Stimulated activated CD4-positive, alpha-beta T cell treated with anti-CD3 and anti-CD28 coated beads, Interleukin-1b, Interleukin-23, amount 100 ng/mL, for 4 hours (primary cell): Measurements from ENCODE around the gene SOST.
A peak's percentile ranks its signal among the peaks of the same experiment; 100 is the strongest.

Experiments
- DNase-seq, 2 donors: peaks; one replicate each; pipeline ENCODE4 v3.0.0-alpha.2; 2020; ENCODE audit warnings: low read depth in 2 of 2

Gene SOST

DNA sequence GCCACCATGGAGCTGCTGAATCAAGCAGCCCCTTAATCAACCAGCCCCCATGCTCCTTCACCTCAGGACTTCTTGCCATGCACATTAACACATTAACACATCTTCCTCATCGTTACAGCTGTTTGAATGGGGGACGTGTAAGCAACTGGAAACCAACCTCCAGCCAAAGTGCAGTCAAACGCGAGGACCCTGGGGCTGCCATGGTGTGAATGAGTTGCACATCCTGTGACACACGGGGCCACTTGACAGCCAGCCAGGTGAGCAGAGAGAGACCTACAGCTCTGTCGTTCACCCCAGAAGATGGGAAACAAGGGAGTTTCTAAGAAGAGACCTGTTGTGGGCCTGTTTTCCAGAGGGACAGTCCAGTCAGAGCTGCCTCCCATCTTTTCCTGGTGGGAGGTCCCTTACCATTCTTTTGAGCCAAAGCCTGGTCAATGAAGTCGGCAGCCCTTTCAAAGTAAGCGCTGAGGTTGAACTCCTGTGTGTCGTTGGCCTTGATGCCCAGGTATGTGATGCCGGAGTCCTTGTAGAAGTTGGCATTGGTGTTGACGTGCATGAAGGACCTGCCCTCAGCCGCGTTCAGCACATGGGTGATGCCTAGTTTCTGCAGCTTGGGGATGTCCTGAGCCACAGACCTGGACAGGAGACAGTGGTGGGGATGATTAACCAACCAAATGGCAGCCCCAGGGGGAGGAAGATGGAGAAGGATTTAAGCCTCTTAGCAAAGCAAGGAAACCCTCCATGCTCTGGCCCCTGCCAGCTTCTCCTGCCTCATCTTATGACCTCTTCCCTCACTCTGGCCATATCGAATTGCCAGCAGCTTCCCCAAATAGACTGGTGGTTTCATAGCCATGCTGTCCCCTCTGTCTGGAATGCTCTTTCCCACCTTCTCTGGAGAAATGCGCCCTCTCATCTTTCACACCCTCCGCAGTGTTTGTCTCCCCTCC, 16.0 kb upstream of the SOST start:
- no peak for DNase-seq

DNA sequence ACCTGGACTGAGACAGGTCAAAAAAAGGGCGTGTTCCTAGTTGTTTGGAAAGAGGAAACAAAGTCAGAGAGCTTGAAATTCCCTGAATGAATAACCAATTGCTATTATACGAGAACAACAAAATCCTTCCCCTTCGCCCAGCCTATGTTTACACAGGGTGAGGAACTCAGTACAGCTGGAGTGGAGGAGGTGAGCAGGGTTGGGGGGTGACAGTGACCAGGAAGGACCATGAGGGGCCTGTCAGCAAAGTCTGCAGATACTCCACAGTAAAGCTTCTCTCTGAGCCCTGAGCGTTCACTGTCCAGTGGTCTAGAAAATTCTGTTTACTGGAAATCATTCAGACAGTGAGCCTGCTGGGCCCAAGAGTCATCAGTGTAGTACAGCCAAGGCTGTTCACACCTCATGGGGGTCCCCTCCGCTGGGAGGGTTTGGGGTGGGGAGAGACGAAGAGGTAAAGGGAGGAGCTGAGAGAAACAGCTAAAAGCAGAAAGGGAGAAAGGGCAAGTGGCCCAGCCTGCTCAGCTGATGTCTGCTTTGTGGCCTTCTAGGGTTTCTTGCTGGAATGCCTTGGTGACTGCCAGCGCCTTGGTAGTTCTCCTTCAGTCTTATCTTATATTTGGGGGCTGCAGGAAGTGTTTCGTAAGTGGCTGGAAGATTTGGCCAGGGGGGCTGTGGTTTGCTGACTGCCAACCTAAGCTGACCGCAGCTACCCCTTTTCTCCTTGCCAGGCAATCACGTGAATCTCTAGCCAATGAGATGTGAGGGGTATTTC, 14.5 kb upstream of the SOST start:
- no peak for DNase-seq

DNA sequence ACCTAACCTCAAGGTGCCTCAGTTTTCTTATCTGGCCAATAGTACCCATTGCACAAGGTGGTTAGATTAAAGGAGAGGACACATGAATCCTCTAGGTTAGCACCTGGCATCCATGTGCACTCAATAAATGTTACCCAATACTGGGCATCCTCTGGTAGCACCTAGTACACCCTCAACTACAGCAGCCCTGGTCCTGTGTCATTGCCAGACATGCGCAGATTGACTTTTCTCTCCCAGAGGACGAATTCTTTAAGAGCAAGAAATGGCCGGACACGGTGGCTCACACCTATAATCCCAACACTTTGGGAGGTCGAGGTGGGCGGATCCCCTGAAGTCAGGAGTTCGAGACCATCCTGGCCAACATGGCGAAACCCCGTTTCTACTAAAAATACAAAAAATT, 12.9 kb upstream of the SOST start:
- DNase-seq, result no peak

GRCh38 chr17:43770957-43771356, 12.4 kb upstream of the SOST start:
- no peak for DNase-seq

DNA sequence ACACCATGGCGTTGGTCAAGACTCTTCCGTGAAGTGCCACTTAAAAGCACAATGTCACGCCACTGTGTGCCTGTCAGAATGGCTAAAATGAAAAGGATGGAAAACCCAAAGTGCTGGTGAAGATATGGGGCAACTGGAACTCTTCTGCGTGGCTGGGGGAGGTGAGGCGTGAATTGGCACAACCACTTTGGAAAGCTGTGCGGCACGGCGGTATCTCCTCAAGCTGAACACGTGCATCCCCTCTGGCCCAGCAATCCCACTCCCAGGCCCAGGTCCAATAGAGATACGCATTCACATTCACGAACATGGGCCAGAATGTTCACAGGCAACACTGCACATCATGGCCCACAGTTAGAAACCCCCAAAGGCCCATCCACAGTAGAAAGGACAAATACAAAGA, 11.3 kb upstream of the SOST start:
- no peak for DNase-seq

DNA sequence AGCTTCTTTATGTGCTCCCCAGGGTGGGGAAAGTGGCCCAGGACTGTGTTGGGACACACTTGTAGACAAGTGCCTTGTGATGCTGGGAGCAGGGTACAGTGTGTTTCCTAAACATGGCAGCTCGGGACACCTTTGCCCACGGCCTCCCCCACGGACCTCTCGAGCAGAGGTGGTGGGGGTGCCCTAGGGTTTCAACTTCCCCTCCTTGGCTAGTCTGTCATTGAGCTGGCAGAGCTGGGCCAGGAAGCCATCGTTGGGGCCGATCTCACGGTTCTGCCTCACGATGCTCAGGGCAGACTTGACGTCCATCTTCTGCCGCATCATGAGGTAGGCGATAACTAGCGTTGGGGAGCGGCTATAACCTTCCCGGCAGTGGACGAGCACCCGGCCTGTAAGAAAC, 10.8 kb upstream of the SOST start:
- no peak for DNase-seq

- DNase-seq, result no peak
Observed at GRCh38 chr17:43768943-43769342, 10.4 kb upstream of the SOST start.

DNA sequence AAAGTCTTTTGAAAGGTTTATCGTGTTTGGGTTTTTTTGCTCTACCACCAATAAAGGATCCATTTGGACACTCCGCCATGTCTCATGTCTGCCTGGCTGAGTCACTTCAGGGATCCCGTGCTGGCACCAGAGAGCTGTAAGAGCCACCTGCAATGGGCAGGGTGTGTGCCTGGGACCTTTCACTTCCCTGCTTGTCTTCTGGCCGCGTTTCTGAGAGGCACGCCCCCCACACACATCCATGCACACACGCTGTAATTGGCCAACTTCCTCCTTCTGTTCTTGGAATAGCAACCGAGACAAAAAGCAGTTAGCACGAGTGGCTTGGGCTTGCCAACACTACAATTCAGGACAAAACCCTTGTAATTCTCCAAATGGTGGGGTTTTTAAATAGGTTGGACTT, 9.8 kb upstream of the SOST start:
- DNase-seq, result no peak

- no peak for DNase-seq
Observed at GRCh38 chr17:43767713-43768059, 9.1 kb upstream of the SOST start.

DNA sequence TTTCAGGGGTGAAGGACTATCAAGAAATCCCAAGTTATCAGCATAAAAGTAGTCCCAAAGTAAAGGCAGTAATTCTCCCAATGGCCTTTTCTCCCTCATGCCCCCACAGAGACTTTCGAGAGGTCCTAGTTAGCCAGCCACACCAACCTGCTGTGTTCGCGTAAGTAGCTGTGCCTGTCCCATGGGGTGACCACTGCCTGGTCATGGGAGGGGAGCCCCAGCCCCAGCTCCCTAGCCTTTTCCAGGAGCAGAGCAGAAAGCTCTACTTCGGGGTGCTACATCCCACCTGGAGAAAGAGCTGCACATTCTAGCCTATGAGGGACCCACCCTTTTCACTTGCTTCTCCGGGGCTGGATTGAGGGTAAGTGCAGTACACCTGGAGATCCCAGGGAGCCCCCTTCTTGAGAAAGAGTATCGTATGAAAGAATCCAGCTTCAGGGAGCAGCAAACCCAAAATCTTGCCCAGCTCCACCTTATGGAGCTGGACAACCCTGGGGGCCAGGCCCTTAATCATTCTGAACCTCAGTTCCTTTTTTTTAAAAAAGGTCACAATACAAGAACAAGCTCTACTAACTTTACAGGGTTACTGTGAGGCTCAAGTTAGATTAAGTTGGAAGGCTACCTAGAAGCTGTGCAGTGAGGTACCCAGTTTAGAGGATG, 8.6 kb upstream of the SOST start:
- no peak for DNase-seq

DNA sequence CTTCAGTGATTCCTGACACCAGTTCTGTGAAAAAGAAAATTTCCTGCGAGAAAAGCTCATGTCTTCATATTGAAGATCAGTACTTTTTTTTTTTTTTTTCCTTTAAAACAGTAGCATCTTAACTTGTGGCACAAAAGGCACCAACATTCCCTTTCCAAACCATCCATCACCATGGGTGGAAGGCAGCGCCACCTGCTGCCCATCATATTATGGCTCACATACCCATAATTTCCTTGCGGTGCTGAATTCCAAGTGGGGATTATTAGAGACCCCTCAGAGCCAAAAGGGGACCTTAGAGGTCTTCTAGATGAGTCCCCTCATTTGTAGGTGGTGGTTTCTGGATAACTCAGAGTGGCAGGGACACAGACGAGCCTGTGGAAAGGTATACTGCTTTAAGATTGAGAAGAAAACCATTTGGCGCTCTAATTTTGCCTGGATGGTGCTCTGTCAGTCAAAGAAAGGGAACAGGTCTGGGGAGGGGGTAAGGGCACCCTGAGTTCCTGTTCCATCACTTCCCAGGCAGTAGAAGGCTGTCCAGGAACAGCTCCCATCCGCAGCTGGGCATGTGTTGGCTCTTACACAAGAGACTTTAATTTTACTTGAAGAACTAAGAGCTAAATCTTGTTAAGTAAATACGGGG, 7.9 kb upstream of the SOST start:
- peak; percentile 33 to 43 for DNase-seq

DNA sequence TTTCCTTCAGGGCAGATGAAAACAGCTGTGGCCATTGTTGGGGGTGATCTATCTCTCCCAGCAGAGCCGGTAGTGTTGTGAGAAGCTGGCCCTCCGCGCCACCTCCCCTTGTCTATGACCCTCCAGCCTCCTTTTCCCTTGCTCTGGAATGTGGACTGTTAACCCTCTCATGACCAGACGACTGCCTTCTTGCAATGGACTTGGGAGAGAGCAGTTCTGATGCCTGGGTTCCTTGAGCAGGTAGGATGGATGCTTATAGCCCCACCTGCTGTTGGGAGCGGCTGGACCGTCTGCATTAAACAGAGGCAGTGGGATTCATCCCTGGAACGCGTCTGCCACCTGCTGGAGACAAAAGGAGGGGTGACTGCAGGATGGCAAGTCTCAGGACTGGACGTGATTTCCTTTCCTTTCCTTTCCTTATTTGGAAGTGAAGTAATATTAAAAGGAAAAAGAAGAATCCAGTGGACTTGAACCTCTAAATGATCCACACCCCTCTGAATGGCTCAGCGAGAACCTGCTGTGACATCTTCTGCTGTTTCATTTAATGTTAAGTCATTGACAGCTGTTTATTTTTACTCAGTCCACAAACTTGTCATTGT, 1.8 kb upstream of the SOST start:
- DNase-seq, result peak; percentile 85 to 89

GRCh38 chr17:43759836-43760235, 1.2 kb upstream of the SOST start:
- DNase-seq, result no peak

DNA sequence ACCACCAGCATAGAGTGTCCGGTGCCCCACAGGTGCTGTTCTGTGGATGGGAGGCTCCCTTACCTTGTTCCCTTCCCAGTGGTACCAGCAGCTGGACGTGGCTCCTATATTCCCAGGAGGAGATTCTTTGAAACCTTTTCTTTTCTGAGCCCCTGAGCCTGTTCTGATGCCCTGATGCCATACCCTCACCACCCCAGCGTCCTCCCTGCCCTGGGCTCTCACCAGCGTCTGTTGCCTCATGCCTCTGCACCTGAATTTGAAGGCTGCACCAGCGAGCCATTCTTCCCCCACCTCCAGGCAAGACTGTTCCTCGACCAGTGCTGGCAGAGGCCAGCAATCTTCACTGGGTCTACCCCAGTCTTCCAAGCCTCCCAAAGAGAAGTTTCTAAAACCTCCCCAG, 505 bp downstream of the SOST start:
- no peak for DNase-seq

GRCh38 chr17:43757171-43757660, 1.4 kb downstream of the SOST start:
- DNase-seq, result no peak

DNA sequence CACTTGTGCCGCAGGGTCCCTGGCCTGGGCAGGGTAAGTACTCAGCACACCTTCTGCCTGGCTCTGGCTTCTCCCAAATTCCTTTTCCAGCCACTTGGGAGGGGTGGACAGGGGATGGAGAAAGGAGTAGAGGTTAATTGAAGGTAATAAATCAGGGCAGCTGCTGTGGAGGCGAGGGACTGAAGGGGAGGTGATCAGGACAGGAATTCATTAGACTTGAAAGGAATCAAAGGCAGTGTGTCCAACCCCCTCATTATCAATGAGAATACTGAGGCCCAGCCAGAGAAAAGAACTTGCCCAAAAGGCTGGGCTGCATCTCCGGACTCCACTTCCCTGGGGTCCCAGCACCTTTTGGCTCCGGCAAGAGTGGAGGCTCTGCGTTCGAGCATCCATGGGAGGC, 2.4 kb downstream of the SOST start:
- no peak for DNase-seq

DNA sequence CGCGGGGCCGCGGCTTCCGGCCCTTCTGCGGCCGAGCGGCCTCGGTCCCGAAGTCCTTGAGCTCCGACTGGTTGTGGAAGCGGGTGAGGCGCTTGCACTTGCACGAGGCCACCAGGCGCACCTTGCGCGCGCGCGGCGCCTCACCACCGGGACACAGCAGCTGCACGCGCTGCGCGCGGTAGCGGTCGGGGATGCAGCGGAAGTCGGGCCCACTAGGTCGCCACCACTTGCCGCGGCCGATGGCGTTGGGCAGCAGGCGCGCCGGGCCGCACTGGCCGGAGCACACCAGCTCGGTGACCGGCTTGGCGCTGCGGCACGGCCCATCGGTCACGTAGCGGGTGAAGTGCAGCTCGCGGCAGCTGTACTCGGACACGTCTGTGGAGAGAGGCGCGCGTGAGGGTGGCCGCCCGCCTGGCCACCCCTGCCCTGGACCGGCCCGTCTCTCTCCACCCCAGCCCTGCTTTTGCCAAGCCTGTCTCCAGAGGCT, 3.2 kb downstream of the SOST start:
- DNase-seq, result no peak

DNA sequence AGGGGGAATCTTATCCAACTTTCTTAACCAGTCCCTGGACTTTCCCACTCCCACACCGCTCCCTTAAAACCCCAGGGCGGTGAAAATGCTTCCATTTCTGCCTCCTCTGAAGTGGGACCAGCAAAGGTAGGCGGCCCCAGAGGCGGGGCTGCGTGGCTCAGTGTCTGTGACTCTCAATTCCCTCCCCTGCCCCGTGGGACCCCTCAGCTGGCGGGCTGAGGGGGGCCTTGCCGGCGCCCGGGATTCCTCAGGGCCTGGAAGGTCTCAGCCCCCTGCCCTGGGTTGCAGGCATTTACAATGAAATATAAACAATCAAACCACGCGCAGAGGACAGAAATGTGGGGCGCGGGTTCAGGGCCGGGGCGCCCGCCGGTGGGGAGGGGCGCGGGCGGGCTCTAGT, 3.6 kb downstream of the SOST start:
- DNase-seq, result no peak

- no peak for DNase-seq
Observed at GRCh38 chr17:43753493-43754129, 5.0 kb downstream of the SOST start.

- no peak for DNase-seq
Observed at GRCh38 chr17:43750153-43750552, 8.4 kb downstream of the SOST start.

DNA sequence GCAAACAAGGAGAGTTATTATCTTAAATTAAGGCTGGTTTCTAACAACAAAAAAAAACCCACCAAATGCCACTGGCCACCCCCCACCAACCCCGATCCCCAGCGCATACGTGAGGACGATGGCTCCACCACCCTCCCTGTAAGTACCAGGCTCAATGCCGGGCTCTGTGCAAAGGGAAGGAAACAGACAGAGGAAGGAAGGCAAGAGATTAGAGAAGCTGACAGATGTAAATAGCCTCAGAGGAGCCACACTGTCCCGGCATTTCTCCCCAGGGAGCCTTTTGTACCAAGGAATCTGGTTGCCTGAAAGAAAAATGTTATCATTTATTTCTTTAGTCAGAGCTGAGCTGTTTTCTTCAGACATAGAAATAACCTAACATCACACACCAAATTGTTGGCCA, 13.1 kb downstream of the SOST start:
- DNase-seq, result no peak
